Activated effector memory CD4-positive, alpha-beta T cell treated with anti-CD3 and anti-CD28 coated beads, Interleukin-2, amount 50 U/mL, for 16 hours (primary cell): Measurements from ENCODE around the gene GPALPP1.
"Not testable (repeated sequence)": the region's sequence is repeated elsewhere in the genome, so short reads cannot be mapped to it uniquely, and the experiment has no call there.

ENCODE experiments used
- DNase-seq: peaks from one replicate; pipeline ENCODE4 v3.0.0-alpha.2; 2020

GPALPP1 gene, protein sequence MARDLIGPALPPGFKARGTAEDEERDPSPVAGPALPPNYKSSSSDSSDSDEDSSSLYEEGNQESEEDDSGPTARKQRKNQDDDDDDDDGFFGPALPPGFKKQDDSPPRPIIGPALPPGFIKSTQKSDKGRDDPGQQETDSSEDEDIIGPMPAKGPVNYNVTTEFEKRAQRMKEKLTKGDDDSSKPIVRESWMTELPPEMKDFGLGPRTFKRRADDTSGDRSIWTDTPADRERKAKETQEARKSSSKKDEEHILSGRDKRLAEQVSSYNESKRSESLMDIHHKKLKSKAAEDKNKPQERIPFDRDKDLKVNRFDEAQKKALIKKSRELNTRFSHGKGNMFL

DNA sequence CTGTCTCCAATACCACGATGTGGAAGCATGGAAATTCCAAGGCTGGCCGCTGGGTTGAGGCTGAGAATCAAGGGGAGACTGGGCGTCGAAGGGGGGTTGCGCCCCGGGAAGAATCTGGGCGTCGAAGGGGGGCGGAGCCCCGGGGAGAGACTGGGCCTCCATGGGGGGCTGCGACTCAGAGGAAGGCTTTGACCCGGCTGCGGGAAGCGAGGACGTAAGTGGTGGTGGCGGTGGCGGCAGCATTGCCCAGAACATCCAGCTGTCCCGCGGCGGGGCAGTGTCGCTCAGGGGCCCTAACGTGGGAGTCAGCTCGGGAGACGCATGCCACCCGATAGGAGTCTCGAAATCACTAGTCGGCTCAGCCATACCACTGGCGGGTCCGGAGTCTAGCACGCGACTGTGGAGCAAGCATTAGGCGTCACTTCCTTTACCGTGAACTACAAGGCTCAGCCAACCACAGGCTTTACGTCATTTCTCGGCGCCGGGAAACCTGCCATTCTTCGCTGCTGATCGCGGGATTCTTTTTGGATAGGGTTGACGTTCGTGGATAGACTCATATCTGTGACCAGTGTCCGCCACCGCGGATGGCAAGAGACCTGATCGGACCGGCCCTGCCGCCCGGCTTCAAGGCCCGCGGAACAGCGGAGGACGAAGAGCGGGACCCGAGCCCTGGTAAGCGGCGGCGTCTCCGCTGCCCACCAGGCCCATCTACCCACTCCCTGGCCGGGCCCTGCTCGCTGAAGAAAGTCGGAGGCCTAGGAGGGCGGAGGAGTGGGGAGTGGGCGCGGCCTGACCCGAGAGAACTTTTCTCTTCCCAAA, at the start of gene GPALPP1, which contains the start of gene NUFIP1:
Gene GPALPP1 (plus strand): TSS at position 468 of the 819 bp plus-strand sequence. CDS start 117 bp downstream, at position 585.
Gene NUFIP1 (minus strand): TSS at position 401 of the 819 bp plus-strand sequence. CDS start 35 bp downstream, at position 366.
- DNase-seq = peak; percentile 97

DNA sequence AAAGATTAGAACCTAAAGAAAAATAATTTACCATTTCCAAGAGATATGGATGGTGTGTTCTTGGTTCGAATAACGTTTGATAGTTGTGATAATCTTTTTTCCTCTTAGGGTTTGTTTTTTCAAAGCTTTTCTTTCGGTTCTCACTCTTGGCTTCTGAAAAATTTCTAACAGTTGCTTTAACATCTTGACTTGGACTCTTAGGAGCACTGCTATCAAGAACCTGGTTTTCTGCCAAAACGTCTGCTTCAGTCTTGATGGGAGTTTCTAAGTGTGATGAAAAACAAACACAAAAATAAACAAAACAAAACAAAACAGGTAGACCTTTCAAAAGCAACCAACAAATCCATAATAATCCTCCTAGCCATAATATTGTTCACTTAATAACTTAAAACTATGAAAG, 45.9 kb upstream of the GPALPP1 start:
- not testable (repeated sequence) for DNase-seq

DNA sequence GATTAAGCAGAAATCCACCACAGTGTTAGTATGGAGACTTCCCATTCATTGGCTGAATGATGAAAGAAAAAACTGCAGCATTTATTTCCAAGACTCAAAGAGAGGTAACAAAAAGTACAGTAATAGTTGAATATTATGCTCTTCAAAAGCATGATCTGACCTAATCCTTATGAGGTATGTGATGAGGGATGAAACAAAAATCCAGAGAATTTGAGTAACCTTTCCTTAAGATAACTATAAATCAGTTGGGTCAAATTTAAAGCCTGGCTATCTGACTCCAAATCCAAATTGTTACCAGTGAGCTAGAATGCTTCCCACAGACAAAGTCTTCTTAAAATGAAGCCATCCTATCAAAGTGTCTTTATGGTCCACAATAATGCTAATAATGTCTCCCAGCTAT, 38.2 kb upstream of the GPALPP1 start:
- DNase-seq = no peak

DNA sequence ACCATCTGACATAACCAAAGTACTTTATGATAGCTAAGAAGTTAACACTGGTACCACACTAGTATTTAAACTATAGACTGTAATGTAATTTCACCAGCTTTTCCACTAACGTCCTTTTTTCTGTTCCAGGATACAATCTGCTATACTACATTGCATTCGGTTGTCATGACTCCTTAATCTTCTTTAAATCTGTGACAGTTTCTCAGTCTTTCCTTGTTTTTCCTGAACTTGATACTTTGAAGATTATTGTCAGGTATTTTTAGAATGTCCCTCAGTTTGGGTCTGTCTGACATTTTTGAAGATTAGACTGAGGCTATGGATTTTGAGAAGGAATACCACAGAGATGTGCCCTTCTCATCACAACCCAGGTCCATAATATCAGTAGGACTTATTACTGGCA, 36.7 kb upstream of the GPALPP1 start:
- DNase-seq = no peak

DNA sequence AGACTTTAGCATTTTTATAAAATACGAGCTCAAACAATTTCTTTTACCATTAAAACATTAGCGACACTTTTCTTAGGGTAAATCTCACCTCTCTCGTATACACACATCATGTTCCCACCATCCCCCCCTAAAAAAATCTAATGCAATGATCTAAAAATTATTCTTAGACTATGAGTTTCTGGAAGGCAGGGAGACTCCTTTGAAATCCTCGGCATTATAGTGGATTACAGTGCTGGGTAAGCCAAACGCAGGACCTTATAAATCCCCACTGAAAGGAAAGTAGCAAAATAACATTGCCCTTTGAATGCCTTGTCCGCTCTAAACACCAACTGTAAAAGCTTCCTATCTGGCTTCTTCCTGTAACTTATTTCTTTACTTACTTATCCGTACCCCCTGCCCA, 35.1 kb upstream of the GPALPP1 start:
- DNase-seq = no peak

DNA sequence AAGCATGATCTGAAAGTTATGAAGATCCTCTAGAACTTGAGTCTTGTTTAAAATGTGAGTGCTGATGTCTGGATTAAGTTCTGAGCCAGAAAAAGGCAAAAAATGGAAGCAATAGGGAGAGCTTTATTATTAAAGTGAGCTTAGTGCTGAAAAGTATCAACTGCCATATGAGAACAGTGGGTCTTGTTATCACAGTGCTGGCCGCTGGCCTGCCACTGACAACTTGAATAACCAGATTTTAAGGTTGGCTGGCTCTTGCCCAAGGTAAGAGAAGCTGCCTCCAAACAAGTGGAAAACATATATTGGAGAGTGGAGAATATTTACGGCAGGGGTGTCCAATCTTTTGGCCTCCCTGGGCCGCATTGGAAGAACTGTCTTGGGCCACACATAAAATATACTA, 33.9 kb upstream of the GPALPP1 start:
- no peak for DNase-seq

DNA sequence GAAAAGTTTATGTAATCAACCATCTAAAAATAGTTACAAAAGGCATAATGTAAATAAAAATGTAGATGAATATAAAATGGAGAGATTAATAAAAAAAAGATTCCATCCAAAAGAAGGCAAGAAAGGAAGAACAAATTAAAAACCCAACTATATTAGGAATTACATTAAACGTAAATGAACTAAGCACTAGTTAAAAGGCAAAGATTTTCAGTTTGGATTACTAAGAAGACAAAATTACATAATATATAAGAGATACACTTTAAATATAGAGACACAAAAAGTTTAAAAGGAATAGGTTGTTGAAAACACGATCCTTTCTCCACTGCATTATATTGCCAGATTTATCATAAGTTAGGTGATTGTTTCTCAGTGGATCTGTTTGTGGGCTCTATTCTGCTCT, 27.3 kb upstream of the GPALPP1 start:
- no peak for DNase-seq

DNA sequence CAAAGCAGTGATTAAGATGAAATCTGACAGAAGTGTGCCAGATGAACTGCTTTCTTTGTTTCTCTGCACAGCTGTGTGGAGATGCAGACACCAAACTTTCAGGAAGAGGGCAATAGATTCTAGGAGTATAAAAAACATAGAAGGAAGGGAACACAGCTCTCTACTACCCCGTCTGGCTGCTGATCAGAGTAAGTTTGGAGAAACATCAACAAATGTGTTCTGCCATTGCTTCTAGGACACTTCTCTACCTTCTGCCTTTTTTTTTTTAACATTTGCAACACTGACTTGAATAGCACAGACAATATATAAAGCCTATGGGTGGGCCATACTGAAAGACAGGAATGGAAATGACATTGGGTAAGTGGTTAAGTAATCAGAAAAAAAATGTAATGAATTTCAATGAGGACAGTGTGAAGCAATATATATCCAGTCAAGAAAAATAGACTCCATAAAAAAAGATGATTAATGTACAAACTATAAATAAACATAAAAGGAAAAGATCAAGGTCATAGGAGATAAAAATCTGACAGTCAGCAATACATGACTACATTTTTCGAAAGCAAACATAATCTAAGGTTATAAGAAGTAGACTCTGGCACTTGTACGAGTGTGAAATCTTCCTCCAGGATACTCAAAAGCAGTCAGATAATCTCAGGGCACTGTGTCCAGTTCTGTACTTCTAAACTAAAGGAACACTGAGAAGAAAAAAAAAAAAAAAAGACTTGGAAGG, 21.5 kb upstream of the GPALPP1 start:
- no peak for DNase-seq

DNA sequence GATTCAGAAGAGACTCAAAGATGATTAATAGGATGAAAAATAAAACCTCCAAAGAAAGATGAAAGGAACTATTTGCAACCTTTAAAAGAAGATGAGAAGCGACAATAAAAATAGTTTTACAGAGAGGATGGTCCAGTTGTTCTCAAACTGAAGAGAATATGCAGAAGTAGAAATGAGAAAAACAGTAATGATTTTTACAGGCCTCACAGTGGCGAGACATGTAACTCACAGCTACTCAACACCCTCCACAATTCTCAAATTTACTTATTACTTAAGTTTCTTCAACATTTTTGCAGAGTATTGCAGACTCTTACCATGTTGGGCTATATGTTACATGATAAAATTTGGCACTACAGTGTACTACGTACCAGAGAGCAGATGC, 20.9 kb upstream of the GPALPP1 start:
- DNase-seq = no peak

DNA sequence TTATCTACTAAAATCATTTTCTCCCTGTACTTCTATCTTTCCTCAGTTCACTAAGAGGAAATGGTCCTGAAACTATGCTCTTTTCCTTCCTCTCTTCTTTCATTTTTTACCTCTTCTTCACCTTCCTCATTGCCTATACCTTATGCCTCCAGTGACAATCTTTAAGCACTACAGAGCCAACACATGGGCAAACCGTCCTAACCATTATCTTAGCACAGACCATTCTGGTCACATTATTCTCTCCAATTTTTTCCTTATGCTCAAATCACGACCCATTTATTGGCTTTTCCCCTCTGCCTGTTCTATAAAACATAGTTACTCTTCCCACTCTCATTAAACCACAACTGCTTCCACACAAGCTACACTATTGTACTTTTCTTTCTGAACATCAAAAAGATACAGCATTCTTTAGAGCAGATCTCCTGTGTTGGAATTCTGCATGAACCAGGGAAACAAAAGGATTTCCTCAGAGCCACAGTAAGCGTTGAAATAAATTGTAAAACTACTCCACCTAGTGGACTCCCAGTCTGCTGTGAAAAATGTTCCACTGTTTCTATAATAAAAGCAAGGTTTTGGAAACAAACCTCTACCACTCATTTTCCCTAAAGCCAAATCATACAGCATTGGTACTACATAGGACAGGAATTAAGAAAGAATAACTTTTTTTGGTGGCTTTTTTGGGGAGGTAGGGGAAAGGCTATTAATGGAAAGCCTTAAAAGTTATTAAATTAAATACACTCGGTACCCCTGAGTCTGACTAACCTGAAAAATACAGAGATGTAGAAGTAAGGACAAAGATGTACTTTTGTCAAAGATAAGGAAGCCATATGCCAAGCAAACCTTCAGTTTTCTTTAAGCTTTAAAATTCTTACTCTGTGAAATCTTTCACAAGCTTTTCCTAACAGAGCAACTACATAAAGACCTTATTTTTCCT, 19.5 kb upstream of the GPALPP1 start:
- DNase-seq = no peak

DNA sequence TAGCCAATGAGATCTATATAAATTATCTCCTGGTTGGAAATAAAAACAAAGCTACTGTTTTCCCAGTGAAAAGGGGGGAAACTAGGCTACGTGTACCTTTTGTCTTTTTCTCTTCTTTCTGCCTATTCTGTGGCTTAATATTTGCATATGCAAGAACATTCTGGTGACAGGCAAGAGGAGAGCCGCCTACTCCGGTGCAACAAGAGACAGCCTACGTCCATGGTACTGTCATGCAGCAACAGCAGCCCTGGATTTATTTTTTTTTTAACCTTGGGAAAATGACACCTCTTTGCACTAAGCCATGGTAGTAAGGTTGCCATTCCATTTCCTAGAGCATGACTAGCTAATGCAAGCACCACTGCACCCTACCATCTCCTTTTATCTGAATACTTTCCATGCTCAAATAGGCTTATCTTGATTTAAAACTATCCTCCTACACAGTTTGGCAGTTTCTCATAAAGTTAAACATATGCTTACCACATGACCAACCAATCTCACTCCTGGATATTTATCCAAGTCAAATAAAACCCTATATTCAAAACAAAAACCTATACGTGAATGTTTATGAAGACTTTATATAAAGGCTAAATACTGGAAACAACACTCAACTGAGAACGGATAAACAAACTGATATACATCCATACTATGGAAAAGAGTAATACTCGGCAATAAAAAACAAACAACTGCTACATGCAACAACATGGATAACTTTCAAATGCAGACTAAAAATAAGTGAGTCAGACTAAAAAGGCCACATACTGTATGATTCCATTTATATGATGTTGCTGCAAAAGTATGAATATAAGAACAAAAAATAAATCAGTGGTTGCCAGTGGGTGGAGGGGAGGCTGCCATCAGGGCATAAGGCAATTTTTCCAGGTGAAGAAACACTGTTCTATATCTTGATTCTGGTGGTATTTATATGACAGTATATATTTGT, 17.4 kb upstream of the GPALPP1 start:
- no peak for DNase-seq

DNA sequence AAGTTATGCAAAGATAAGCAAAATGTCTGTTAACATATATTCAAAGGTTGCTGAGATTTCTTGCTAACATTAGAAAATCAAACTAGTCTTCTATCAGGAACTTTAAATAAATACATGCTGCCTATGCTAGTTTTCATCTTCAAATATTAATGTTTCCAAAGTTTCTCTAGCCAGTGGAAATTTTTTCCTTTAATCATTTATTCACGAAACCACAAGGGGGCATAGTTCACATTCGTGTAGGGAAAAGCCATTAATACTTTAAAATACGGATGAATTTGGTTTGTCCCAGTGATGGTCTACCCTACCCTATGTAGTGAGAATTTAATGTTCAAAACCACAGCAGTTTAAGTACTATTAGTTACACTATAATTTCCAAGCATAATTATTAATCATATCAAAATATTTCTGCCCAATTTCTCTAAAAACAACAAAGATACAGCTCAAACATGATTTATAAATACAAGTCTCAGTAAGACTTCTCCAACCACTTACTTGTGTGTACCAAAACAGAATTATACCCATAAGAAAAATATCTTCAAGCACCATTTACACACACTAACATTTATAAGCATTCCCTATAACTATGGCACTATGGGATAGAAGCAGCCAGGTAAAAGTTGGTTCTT, 16.3 kb upstream of the GPALPP1 start:
- DNase-seq = no peak

DNA sequence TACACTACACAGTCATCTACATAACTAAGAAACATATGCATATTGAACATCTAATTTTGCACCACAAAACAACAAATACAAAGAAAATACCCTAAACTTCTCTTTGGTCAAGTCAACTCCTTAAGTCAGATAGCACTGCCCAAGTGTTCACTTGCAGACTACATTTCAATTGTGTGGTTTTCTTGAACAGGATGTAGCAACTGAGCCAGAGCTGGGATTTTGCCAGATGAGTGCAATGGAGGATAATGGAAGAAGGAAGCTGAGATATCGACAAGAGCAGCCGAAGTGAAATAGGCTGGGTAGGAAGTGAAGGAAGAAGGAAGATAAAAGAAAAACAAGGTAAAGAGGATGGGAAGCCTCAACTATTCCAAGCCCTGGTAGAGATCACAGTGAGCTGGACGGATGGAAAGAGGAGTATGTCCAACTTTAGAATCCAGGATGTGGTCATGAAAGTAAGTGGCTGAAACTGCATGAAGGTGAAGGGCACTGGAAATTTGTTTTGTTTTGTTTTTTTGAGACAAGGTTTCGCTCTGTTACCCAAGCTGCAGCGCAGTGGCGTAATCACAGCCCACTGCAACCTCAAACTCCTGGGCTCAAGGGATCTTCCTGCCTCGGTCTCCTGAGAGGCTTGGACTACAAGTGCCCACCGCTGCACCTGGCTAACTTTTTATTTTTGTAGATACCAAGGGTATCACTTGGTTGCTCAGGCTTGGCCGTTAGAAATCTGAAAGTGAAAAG, 15.1 kb upstream of the GPALPP1 start:
- DNase-seq = no peak

DNA sequence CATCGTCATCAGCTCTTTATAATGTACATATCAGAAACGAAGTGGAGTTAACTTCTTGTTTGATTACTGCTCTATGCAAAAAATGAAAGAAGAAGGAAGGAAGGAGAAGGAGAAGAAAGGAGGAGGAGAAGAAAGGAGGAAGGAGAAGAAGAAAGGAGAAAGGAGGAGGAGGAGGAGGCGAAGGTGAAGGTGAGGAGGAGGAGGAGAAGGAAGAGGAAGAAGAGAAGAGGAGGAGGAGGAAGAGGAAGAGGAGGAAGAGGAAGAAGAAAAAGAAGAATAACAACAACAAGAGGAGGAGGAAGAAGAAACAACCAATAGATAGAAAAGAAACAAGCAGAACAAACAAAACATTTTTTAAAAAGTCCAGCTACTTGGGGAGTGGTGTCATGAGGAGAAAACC, 13.1 kb upstream of the GPALPP1 start:
- DNase-seq = no peak

DNA sequence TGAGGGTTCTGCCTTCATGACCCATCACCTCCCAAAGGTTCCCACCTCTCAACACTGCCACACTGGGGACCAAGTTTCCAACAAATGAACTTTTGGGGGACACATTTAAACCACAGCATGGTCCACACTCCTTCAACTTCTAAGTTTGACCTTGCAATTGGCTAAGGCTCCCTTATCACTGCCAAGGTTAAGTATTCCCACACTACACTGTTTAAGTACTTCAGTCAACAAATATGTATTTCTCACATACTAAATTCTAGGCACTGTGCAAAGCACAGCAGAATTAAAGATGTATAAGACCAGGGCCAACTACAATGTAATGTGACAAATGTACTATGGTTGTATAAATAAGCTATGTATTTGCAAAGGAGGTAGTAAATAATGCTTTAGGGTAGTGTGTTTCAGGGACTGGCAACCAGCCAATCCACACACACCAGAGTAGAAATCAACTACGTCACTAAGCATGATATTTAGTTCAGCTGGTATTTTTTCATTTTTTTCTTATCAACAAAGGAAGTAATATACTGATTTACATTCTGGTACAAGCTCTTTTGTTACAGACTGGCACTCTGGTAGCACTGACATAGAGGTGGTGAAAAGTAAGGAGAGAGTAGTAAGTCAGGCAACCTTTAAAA, 12.3 kb upstream of the GPALPP1 start:
- DNase-seq = no peak

DNA sequence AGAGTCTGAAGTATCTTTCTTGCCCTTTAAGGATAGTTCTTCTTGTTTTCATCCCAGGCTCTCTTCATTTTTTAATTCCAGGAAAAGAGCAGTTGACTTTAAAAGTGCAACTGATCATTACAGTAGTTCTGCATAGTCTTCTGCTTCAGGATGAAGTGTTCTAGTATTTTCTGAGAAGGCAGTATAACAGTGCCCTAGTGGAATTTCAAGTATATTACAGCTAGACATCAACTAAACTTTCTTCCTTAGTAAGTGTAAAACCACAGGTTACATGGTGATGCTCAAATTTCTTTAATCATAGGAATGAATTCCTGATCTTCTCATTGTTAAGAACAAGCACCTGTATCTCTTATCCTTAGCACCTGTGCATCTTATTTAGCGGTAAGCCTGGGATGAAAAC, 11.0 kb upstream of the GPALPP1 start:
- no peak for DNase-seq

DNA sequence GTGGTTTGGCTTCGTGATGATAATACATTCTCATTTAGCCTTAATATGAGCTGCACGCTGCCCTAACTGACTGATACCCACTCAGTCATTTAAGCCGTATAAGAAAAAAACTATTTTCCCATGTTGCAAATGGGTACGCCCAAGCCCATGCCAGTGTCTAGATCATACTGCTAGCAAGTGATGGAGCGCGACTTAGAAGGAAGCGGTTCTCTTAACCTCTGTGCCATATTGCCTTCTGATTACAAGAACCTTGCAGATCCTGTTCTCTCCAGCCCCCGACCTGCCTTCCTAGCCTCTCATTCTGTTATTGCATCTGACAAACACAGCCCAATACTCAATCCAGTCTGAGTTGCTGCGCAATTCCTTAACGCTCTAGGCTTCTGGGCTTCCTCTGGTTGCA, 603 bp downstream of the GPALPP1 start:
- no peak for DNase-seq

DNA sequence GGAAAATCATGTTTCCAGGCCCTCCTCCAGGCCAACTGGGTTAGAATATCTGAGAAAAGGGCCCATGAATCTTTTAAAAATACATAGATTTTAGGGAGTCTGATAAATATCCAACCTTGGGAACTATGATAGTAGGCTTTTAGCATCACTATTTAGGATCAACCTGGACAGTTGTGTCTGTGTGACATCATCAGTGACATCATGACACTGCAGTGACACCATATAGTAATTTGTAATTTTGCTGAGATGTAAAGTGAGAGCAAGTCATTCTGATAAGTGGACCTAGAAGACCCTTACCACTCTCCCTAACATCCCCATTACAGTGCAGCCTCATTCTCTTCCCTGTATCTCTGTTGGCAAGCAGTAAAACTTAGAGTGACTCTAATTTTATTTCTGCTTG, 14.1 kb downstream of the GPALPP1 start:
- DNase-seq = no peak

DNA sequence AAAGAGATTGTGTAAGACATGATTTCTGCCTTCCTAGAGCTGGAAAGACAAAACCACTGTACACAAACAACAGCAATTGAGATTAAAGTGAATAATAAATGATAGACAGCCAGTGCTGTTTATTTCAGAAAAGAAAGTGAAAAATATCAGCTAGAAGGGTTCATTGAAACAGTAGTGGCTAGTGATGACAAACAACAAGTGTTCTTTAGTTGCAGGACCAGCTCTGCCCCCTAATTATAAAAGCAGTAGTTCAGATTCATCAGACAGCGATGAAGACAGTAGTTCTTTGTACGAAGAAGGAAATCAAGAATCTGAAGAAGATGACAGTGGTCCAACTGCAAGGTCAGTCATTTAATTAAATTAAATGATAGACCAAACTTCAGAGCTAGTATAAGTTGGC, 14.8 kb downstream of the GPALPP1 start:
- DNase-seq = no peak

DNA sequence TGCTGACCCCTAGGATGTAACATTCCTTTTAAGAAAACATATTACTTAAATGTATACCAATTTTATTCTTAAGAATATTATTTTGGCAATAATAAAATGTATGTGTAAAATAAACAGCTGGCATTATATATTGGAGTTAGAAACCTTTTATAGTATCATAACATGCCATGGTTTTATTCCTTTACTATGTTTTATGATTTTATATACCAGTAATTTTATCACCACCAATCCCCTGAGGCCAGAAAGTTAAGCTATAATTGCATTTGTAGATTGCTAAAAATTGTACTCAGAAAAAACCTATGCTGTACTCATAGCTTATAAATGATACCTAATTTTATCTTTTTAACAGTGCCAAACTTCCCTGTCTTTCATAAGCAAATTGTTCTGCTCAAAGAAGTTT, 17.9 kb downstream of the GPALPP1 start:
- no peak for DNase-seq
